HepG2 (cell line): ENCODE data around the gene STIP1. TPM values are rescaled to one million over a fixed set of nuclear protein-coding genes. Genes with fewer than 3 reads are reported as not detected.

ENCODE experiments used
- ATAC-seq: fragments of 200-7000 bp; cut with Tn5 transposase; 3 replicates; pipeline ENCODE4 v1.9.1; 2020; ENCODE audit warnings: mild to moderate bottlenecking, moderate library complexity
- BruUV-seq: library from RNA; stranded (reverse); fragments of 400-500 nt; replicated peaks from 2 replicates; lab custom pipeline; 2021; lab: Mats Ljungman, UMichigan
- CTCF ChIA-PET: fragments of 300-600 bp; formaldehyde crosslinking; extraction: SDS; loops from one replicate; lab custom pipeline; 2021; ENCODE audit warnings: low total read pairs, inconsistent platforms, low intra/inter-chr PET ratio; lab: Yijun Ruan, JAX
- POLR2A ChIA-PET: fragments of 350-600 bp; sonication (Branson Sonifier 250); formaldehyde crosslinking; loops from one replicate; lab custom pipeline; 2020; ENCODE audit warnings: antibody characterized with exemption, inconsistent platforms; lab: Yijun Ruan, JAX
- DNase-seq: peaks from one replicate; pipeline ENCODE4 v3.0.0-alpha.2; 2015; ENCODE audit warnings: low spot score
- FAIRE-seq: peaks from 3 replicates; lab custom pipeline; 2011; peaks lifted over from hg19 to GRCh38; lab: Jason Lieb, UNC
- H2AFZ ChIP-seq: one replicate; pipeline ENCODE4 v1.6.1; 2011; ENCODE audit warnings: low read length, inconsistent platforms
- H3K27ac ChIP-seq: fragments of 300-600 bp; 3 replicates; pipeline ENCODE4 v1.8.0; 2011; ENCODE audit warnings: mixed run types, mild to moderate bottlenecking, mixed read lengths, low read length, inconsistent platforms; ENCODE audit not compliant: insufficient read depth; ENCODE audit errors: extremely low read length
- H3K27me3 ChIP-seq, 2 experiments: fragments of 200-600 bp in 1 of 2; 2 replicates in 1 of 2; 3 replicates in 1 of 2; pipeline versions ENCODE4 v1.6.0 to v1.8.0; 2011; ENCODE audit warnings: low read length in 2 of 2, mild to moderate bottlenecking in 2 of 2, moderate library complexity in 2 of 2, inconsistent platforms in 1 of 2; ENCODE audit not compliant: insufficient read depth in 2 of 2, control insufficient read depth in 1 of 2
- H3K36me3 ChIP-seq, 2 experiments: fragments of 200-600 bp in 1 of 2; replicated peaks in 1 of 2; 2 replicates in 1 of 2; 3 replicates in 1 of 2; pipeline versions ENCODE4 v1.5.1 to v1.8.0; 2011; ENCODE audit warnings: low read length in 2 of 2, inconsistent platforms in 1 of 2; ENCODE audit not compliant: insufficient read depth in 2 of 2, control insufficient read depth in 1 of 2
- H3K4me1 ChIP-seq: 2 replicates; pipeline ENCODE4 v1.5.1; 2012; ENCODE audit warnings: low read length, inconsistent platforms; ENCODE audit not compliant: insufficient read depth
- H3K4me2 ChIP-seq: 2 replicates; pipeline ENCODE4 v1.6.0; 2011; ENCODE audit warnings: low read depth, low read length, inconsistent platforms
- H3K4me3 ChIP-seq, 3 experiments: fragments of 200-600 bp in 1 of 3; sonication (generic), shearing (Covaris generic) in 1 of 3; replicated peaks in 1 of 3; 2 replicates each; pipeline ENCODE4 v1.5.1; 2011 to 2016; ENCODE audit warnings: low read length in 3 of 3, inconsistent platforms in 2 of 3, low read depth in 2 of 3, mild to moderate bottlenecking in 2 of 3, control low read depth in 1 of 3, mixed read lengths in 1 of 3; ENCODE audit not compliant: insufficient read depth in 1 of 3
- H3K79me2 ChIP-seq: one replicate; pipeline ENCODE4 v1.6.1; 2011; ENCODE audit warnings: low read length, inconsistent platforms; ENCODE audit not compliant: insufficient read depth
- H3K9ac ChIP-seq: 2 replicates; pipeline ENCODE4 v1.6.0; 2011; ENCODE audit warnings: mild to moderate bottlenecking, low read depth, low read length, inconsistent platforms; ENCODE audit not compliant: insufficient read depth
- H3K9me3 ChIP-seq: 2 replicates; pipeline ENCODE4 v1.5.1; 2012; ENCODE audit warnings: mild to moderate bottlenecking, low read length
- H4K20me1 ChIP-seq: 2 replicates; pipeline ENCODE4 v1.6.0; 2011; ENCODE audit warnings: inconsistent platforms, mild to moderate bottlenecking, low read length, moderate library complexity; ENCODE audit not compliant: insufficient read depth
- AGO2 ChIP-seq: fragments of 200-400 bp; formaldehyde crosslinking; optimal IDR thresholded peaks from 2 replicates; pipeline ENCODE3; 2017; ENCODE audit warnings: mild to moderate bottlenecking, low read depth, low read length, moderate library complexity
- AKAP8 ChIP-seq: sonication (generic); formaldehyde crosslinking; IDR thresholded peaks from 2 replicates; pipeline ENCODE4 v1.5.1; 2020; ENCODE audit warnings: mild to moderate bottlenecking, missing genetic modification reagents
- DRAP1 ChIP-seq: IDR thresholded peaks from 2 replicates; pipeline ENCODE4 v1.6.1; 2016; ENCODE audit warnings: missing genetic modification reagents, missing compliant biosample characterization
- IKZF4 ChIP-seq: sonication (generic); formaldehyde crosslinking; IDR thresholded peaks from 2 replicates; pipeline ENCODE4 v1.5.1; 2020; ENCODE audit warnings: borderline replicate concordance, mild to moderate bottlenecking, low read depth, missing genetic modification reagents; ENCODE audit errors: not compliant biosample characterization
- KDM5A ChIP-seq: fragments of 200-600 bp; sonication (generic); IDR thresholded peaks from 2 replicates; pipeline ENCODE4 v1.7.0; 2018; ENCODE audit warnings: antibody characterized with exemption, mild to moderate bottlenecking, low read length, borderline replicate concordance
- MEIS2 ChIP-seq: sonication (generic); formaldehyde crosslinking; IDR thresholded peaks from 2 replicates; pipeline ENCODE4 v1.9.0; 2021; ENCODE audit warnings: mild to moderate bottlenecking, missing genetic modification reagents
- REPIN1 ChIP-seq: sonication (generic); formaldehyde crosslinking; IDR thresholded peaks from 2 replicates; pipeline ENCODE4 v1.8.0; 2022; ENCODE audit warnings: missing genetic modification reagents, low read depth, mild to moderate bottlenecking, borderline replicate concordance
- RORA ChIP-seq: sonication (generic); formaldehyde crosslinking; IDR thresholded peaks from 2 replicates; pipeline ENCODE4 v1.5.0; 2020; ENCODE audit warnings: mild to moderate bottlenecking, missing genetic modification reagents, moderate library complexity
- SALL2 ChIP-seq: sonication (generic); formaldehyde crosslinking; IDR thresholded peaks from 2 replicates; pipeline ENCODE4 v1.8.1; 2023; ENCODE audit warnings: mild to moderate bottlenecking, missing genetic modification reagents, inconsistent platforms
- SIN3B ChIP-seq: fragments of 150-350 bp; IDR thresholded peaks from 2 replicates; pipeline ENCODE4 v1.6.1; 2014; ENCODE audit warnings: low read length
- TARDBP ChIP-seq: sonication (generic); formaldehyde crosslinking; IDR thresholded peaks from 2 replicates; pipeline ENCODE4 v1.8.0; 2022; ENCODE audit warnings: mild to moderate bottlenecking, missing genetic modification reagents
- TBP ChIP-seq: sonication (generic); formaldehyde crosslinking; IDR thresholded peaks from 2 replicates; pipeline ENCODE4 v1.5.0; 2020; ENCODE audit warnings: missing genetic modification reagents
- YEATS2 ChIP-seq: sonication (generic); formaldehyde crosslinking; IDR thresholded peaks from 2 replicates; pipeline ENCODE4 v1.4.0; 2020; ENCODE audit warnings: missing genetic modification reagents, borderline replicate concordance
- ZBTB7B ChIP-seq: sonication (generic); formaldehyde crosslinking; IDR thresholded peaks from 2 replicates; pipeline ENCODE4 v1.4.0; 2020; ENCODE audit warnings: missing genetic modification reagents
- ZFP1 ChIP-seq: IDR thresholded peaks from 2 replicates; pipeline ENCODE4 v1.6.1; 2016
- ZNF160 ChIP-seq: sonication (generic); formaldehyde crosslinking; IDR thresholded peaks from 2 replicates; pipeline ENCODE4 v1.8.0; 2022; ENCODE audit warnings: mild to moderate bottlenecking, inconsistent platforms, missing genetic modification reagents
- ZNF253 ChIP-seq: sonication (generic); formaldehyde crosslinking; IDR thresholded peaks from 2 replicates; pipeline ENCODE4 v1.8.0; 2022; ENCODE audit warnings: mild to moderate bottlenecking, missing genetic modification reagents, borderline replicate concordance
- ZNF691 ChIP-seq: sonication (generic); formaldehyde crosslinking; IDR thresholded peaks from 2 replicates; pipeline ENCODE4 v1.4.0; 2020; ENCODE audit warnings: missing genetic modification reagents, low read depth, mild to moderate bottlenecking, borderline replicate concordance
- ZNF766 ChIP-seq: sonication (generic); formaldehyde crosslinking; IDR thresholded peaks from 2 replicates; pipeline ENCODE4 v1.5.0; 2020; ENCODE audit warnings: missing genetic modification reagents, borderline replicate concordance
- ZNF776 ChIP-seq: sonication (generic); formaldehyde crosslinking; IDR thresholded peaks from 2 replicates; pipeline ENCODE4 v1.4.0; 2020; ENCODE audit warnings: mild to moderate bottlenecking, missing genetic modification reagents
- WGBS: methylation state at CpG from one replicate; pipeline ENCODE4 v1.1.6; 2017; ENCODE audit warnings: low lambda C conversion rate; 5-methylcytosine and 5-hydroxymethylcytosine counted together
- in situ Hi-C: cut with HindIII; loops from 2 replicates; pipeline ENCODE4 v1.10.0; 2017; ENCODE audit warnings: low pct_unique_long_range_greater_than_20kb; ENCODE audit not compliant: extremely low pct_ligation_motif_present
- intact Hi-C: fragments of 100-400 bp; cut with micrococcal nuclease; formaldehyde crosslinking; loops from one replicate; pipeline ENCODE4 v1.10.0; 2022; ENCODE audit not compliant: unreplicated experiment
- polyA plus RNA-seq, 8 experiments: library from polyadenylated mRNA; depleted of rRNA in 3 of 8; stranded (reverse) in 7 of 8; unstranded in 1 of 8; fragments of >200 nt; fragmentation: Illumina TruSeq in 4 of 8; extraction: Trizol in 4 of 8; gene quantifications; 2 replicates each; pipeline versions ENCODE4 v1.2.1 to v1.2.3, GENCODE V29; 2011 to 2016; ENCODE audit warnings: low read depth in 4 of 8, missing spikeins in 1 of 8, mixed read lengths in 1 of 8; ENCODE audit not compliant: insufficient read depth in 1 of 8
- total RNA-seq, 5 experiments: library from RNA; depleted of rRNA; stranded (reverse); fragments of >200 nt; fragmentation: Illumina TruSeq; extraction: Trizol; gene quantifications; 2 replicates each; pipeline ENCODE4 v1.2.3, GENCODE V29; 2016; ENCODE audit warnings: low read depth in 1 of 5

STIP1 gene
- total and polyA plus RNA-seq, 2 of the 13 experiments (the other 11 are each of a cell fraction or from before 2014, with no cell fraction given), result 81.1 to 217 TPM

GRCh38 chr11:64240435-64241240, 54.7 kb downstream of the STIP1 start, which contains the start of gene FKBP2:
TSS of gene FKBP2 (plus strand) at chr11:64241095. CDS start at chr11:64242388, 1,293 bp downstream.
- TSS peak; percentile 84 for BruUV-seq
- ATAC-seq (peak; percentile 46), FAIRE-seq (peak; percentile 36), DNase-seq (peak; percentile 93)
- Histone ChIP-seq H3K27ac (peak within 1 kb of the TSS; percentile 91), H3K36me3 (peaks cover 0 to 11% of the 10 kb centered on the region in 2 experiments; a peak in 3 of 5 replicates), H2AFZ (no peak within 1 kb of the TSS), H3K4me2 (peak within 1 kb of the TSS; percentile 100), H4K20me1 (no peaks in the 10 kb centered on the region), H3K9ac (peak within 1 kb of the TSS; percentile 92), H3K9me3 (no peaks in the 10 kb centered on the region), H3K27me3 (no peaks in the 10 kb centered on the region; a peak in 1 of 5 replicates), H3K79me2 (peaks cover 18% of the 10 kb centered on the region), H3K4me3 (peak within 1 kb of the TSS; percentile 84 to 93 (median 88)), H3K4me1 (peaks cover 66% of the 10 kb centered on the region)
- 2% methylated on average over 10 of the region's 58 CpGs for whole genome bisulfite sequencing
- ChIA-PET POLR2A (interaction anchor here (0.6 to 8.3 kb wide), 20 partner anchors 8 to 91 kb away, joined by 3 to 113 read pairs (median 6); partner anchors contain the start of genes BAD, DNAJC4, ESRRA and MACROD1), CTCF (no interaction called here)
- intact Hi-C loops (loop anchor here (5.0 kb wide), 1 partner anchor 53 kb away; the partner anchor contains the start of gene STIP1), in situ Hi-C loops (loop anchor here (5.0 kb wide), 1 partner anchor 62 kb away; the partner anchor contains the start of gene CATSPERZ)
- TF ChIP-seq RORA, result no peak
- TF ChIP-seq TBP (CRISPR knock-in tag), result no peak
- no peak for TF ChIP-seq ZNF253 (CRISPR knock-in tag)
- peak; percentile 78; the same call in 1 of the 2 replicates for TF ChIP-seq DRAP1 (CRISPR knock-in tag)
- peak; percentile 64 for TF ChIP-seq ZNF766 (CRISPR knock-in tag)
- peak; percentile 85 for TF ChIP-seq AGO2
- peak; percentile 18; the same call in 1 of the 2 replicates for TF ChIP-seq REPIN1 (CRISPR knock-in tag)
- TF ChIP-seq YEATS2, result peak; percentile 86; the same call in 1 of the 2 replicates
- 0 out of 2 replicates have a peak, but pooled peaks have one; percentile 62 for TF ChIP-seq ZBTB7B (CRISPR knock-in tag)
- TF ChIP-seq ZFP1 (CRISPR knock-in tag), result no peak
- TF ChIP-seq ZNF776 (CRISPR knock-in tag), result peak; percentile 69; the same call in 1 of the 2 replicates
- TF ChIP-seq SIN3B, result no peak
- peak; percentile 97 for TF ChIP-seq SALL2 (CRISPR knock-in tag)
- no peak for TF ChIP-seq ZNF691
- peak; percentile 71 for TF ChIP-seq TARDBP (CRISPR knock-in tag)
- peak; percentile 69; the same call in 1 of the 2 replicates for TF ChIP-seq KDM5A
- peak; percentile 82 for TF ChIP-seq AKAP8 (CRISPR knock-in tag)
- TF ChIP-seq IKZF4 (CRISPR knock-in tag), result no peak
- peak; percentile 42; the same call in 1 of the 2 replicates for TF ChIP-seq MEIS2
- TF ChIP-seq ZNF160 (CRISPR knock-in tag), result no peak; the same call in 1 of the 2 replicates
